Body of pancreas (tissue), 4 donors: Measurements from ENCODE around the gene COX6B1. TPM values are rescaled to one million over a fixed set of nuclear protein-coding genes. Genes with fewer than 3 reads are reported as not detected.
A peak's percentile ranks its signal among the peaks of the same experiment; 100 is the strongest.

Experiments used
- ATAC-seq: fragments of 150-250 bp; one replicate; pipeline ENCODE4 v1.9.1; 2016
- DNase-seq, 4 donors: peaks; one replicate each; pipeline ENCODE4 v3.0.0-alpha.2; 2019
- H3K27ac ChIP-seq, 4 donors: fragments of 200-600 bp; sonication (generic); 1 replicate in 3 of 4; 2 replicates in 1 of 4; pipeline versions ENCODE4 v1.5.1 to v1.6.1; 2016 to 2019; ENCODE audit warnings: mild to moderate bottlenecking in 1 of 4, mixed read lengths in 1 of 4, moderate library complexity in 1 of 4
- H3K27me3 ChIP-seq, 2 donors: fragments of 200-600 bp; sonication (generic); one replicate each; pipeline ENCODE4 v1.6.0; 2016; ENCODE audit warnings: mild to moderate bottlenecking in 1 of 2
- H3K36me3 ChIP-seq, 2 donors: fragments of 200-600 bp; sonication (generic); replicated peaks in 1 of 2; 2 replicates each; pipeline ENCODE4 v1.5.1; 2016; ENCODE audit warnings: low read depth in 2 of 2; ENCODE audit not compliant: insufficient read depth in 1 of 2
- H3K4me1 ChIP-seq: fragments of 200-600 bp; sonication (generic); one replicate; pipeline ENCODE4 v1.6.0; 2016
- H3K4me3 ChIP-seq, 2 donors: fragments of 200-600 bp; sonication (generic); 1 replicate in 1 of 2; 2 replicates in 1 of 2; pipeline ENCODE4 v1.5.1; 2016 to 2019
- H3K9me3 ChIP-seq, 3 donors: fragments of 200-600 bp; sonication (generic); 1 replicate in 2 of 3; 2 replicates in 1 of 3; pipeline ENCODE4 v1.5.1; 2016
- CTCF ChIP-seq, 7 experiments: fragments of 450-650 bp in 4 of 7; fragments of 200-600 bp in 3 of 7; sonication (generic) in 3 of 7; IDR thresholded peaks; one replicate each; pipeline ENCODE4 v1.5.1; 2016 to 2019; ENCODE audit warnings: antibody characterized with exemption in 7 of 7
- POLR2A ChIP-seq, 3 donors: fragments of 450-650 bp; IDR thresholded peaks; one replicate each; pipeline ENCODE4 v1.6.1; 2016; ENCODE audit warnings: antibody characterized with exemption in 3 of 3, mild to moderate bottlenecking in 2 of 3
- WGBS, 2 donors: methylation state at CpG; one replicate each; pipeline ENCODE4 v1.1.5; 2017; 5-methylcytosine and 5-hydroxymethylcytosine counted together
- intact Hi-C: fragments of 100-400 bp; cut with DNase I; formaldehyde crosslinking; loops from one replicate; pipeline ENCODE4 v1.15.1; 2023
- total RNA-seq, 2 donors: library from RNA; depleted of rRNA; stranded (reverse); fragments of >200 nt; gene quantifications; one replicate each; pipeline ENCODE4 v1.1.0, GENCODE V29; 2016

COX6B1 gene
- total RNA-seq, 2 donors from 2014 or later: 134 to 151 TPM

- H3K4me1 ChIP-seq: peaks cover 23% of the 10 kb centered on the region
- ATAC-seq: peak; percentile 100
- TF ChIP-seq POLR2A (IDR thresholded peaks at IDR 0.05) (peak; percentile 61 to 90 (median 87)), CTCF (IDR thresholded peaks at IDR 0.05) (peak in 1 of 7 experiments; percentile 37)
- H3K27ac ChIP-seq: peak within 1 kb of the TSS; percentile 66 to 94 (median 82)
- intact Hi-C loops: no loop called here
- H3K4me3 ChIP-seq: peak within 1 kb of the TSS; percentile 75 to 97
- DNase-seq: peak; percentile 95 to 99 (median 96)
- H3K27me3 ChIP-seq: no peaks in the 10 kb centered on the region
- H3K36me3 ChIP-seq: peaks cover 0 to 17% of the 10 kb centered on the region in 2 donors
- H3K9me3 ChIP-seq: no peaks in the 10 kb centered on the region
- 0% methylated on average over 5 to 56 of the region's 56 CpGs for WGBS, 2 donors
Measured at GRCh38 chr19:35628565-35629331, 19.4 kb upstream of the COX6B1 start, which contains the start of gene RBM42. TSS of gene RBM42 (plus strand) at chr19:35629036. CDS start at chr19:35629154, 118 bp downstream.

GRCh38 chr19:35629332-35629633 is 18.8 kb upstream of the COX6B1 start:
- TF ChIP-seq POLR2A (IDR thresholded peaks at IDR 0.05): no peak
- no peak for TF ChIP-seq CTCF (IDR thresholded peaks at IDR 0.05)
- WGBS, 2 donors: 3 to 10% methylated on average over 6 to 15 of the region's 15 CpGs
- ATAC-seq: peak; percentile 1
- H3K27me3 ChIP-seq: no peaks in the 10 kb centered on the region
- no peak for DNase-seq
- no peaks in the 10 kb centered on the region for H3K9me3 ChIP-seq
- intact Hi-C loops: no loop called here
- H3K27ac ChIP-seq: peak overlapping the region in 3 of 4 donors; percentile 76 to 94 (median 87)
- peak overlapping the region; percentile 75 to 97 for H3K4me3 ChIP-seq
- peaks cover 0 to 21% of the 10 kb centered on the region in 2 donors for H3K36me3 ChIP-seq
- peaks cover 23% of the 10 kb centered on the region for H3K4me1 ChIP-seq

- Histone ChIP-seq H3K27ac (no peak overlapping the region), H3K4me3 (no peak overlapping the region), H3K27me3 (no peaks in the 10 kb centered on the region), H3K9me3 (no peaks in the 10 kb centered on the region), H3K4me1 (peaks cover 17% of the 10 kb centered on the region), H3K36me3 (peaks cover 0 to 45% of the 10 kb centered on the region in 2 donors)
- 87 to 92% methylated on average over 13 to 22 of the region's 29 CpGs for WGBS, 2 donors
- no peak for TF ChIP-seq CTCF (IDR thresholded peaks at IDR 0.05)
- TF ChIP-seq POLR2A (IDR thresholded peaks at IDR 0.05): no peak
- intact Hi-C loops: no loop called here
- no peak for DNase-seq
- ATAC-seq: no peak
Measured at GRCh38 chr19:35633727-35634440, 14.2 kb upstream of the COX6B1 start.

GRCh38 chr19:35636651-35637050 is 11.5 kb upstream of the COX6B1 start:
- TF ChIP-seq POLR2A (IDR thresholded peaks at IDR 0.05) (no peak), CTCF (IDR thresholded peaks at IDR 0.05) (no peak)
- no peak for DNase-seq
- H3K4me3 ChIP-seq: no peak overlapping the region
- H3K27ac ChIP-seq: no peak overlapping the region
- intact Hi-C loops: no loop called here
- H3K27me3 ChIP-seq: no peaks in the 10 kb centered on the region
- peaks cover 0 to 38% of the 10 kb centered on the region in 2 donors for H3K36me3 ChIP-seq
- H3K9me3 ChIP-seq: no peaks in the 10 kb centered on the region
- 94 to 96% methylated on average over 3 of the region's 3 CpGs for WGBS, 2 donors
- H3K4me1 ChIP-seq: no peaks in the 10 kb centered on the region
- no peak for ATAC-seq
